ENCODE results near the gene WNT7A.

WNT7A gene

DNA sequence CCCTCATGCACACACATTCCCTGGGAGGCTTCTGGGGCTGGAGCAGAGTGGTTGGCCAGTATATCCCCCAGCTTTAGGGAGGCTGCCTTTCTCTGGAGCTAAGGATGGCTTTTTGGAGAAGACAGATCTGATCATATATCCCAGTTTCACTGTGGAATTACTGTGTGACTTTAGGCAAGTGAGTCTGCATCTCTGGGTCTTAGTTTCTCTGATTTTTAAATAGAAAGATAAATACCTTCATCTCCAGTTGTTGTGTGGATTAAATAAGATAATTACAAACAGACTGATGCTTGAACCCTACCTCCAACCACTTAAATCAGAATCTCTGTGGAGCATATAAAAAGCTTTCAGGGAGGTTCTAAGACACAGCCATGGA lies 11.1 kb upstream of the WNT7A start:
- Histone ChIP-seq H3K4me2 (ENCODE audit: low read depth, low read length) (no peak overlapping the region), H2AFZ (ENCODE audit: low read length) (no peak overlapping the region; the same call in 1 of the 2 replicates), H3K4me1 (ENCODE audit: low read length) (no peaks in the 10 kb centered on the region), H3K9me3 (replicated peaks; ENCODE audit: insufficient read depth, low read length) (no peaks in the 10 kb centered on the region), H3K79me2 (ENCODE audit: low read length) (no peaks in the 10 kb centered on the region), H3K36me3 (replicated peaks; ENCODE audit: insufficient read depth, low read length) (no peaks in the 10 kb centered on the region), H3K9me2 (replicated peaks; ENCODE audit: insufficient read depth, low read length) (no peaks in the 10 kb centered on the region), H3K4me3 (ENCODE audit: low read length) (no peak overlapping the region), H3K27me3 (replicated peaks; ENCODE audit: insufficient read depth, low read length) (peaks cover 38% of the 10 kb centered on the region), H4K20me1 (ENCODE audit: insufficient read depth, low read length) (no peaks in the 10 kb centered on the region), H3F3A (ENCODE audit: insufficient read depth, low read length) (peaks cover 1% of the 10 kb centered on the region; the same call in 1 of the 2 replicates), H3K9ac (ENCODE audit: low read length) (no peak overlapping the region), H3K27ac (ENCODE audit: low read length) (no peak overlapping the region)
- DNase-seq = no peak
- TF ChIP-seq EZH2phosphoT487 (IDR thresholded peaks at IDR 0.05; ENCODE audit: low read length) = no peak

DNA sequence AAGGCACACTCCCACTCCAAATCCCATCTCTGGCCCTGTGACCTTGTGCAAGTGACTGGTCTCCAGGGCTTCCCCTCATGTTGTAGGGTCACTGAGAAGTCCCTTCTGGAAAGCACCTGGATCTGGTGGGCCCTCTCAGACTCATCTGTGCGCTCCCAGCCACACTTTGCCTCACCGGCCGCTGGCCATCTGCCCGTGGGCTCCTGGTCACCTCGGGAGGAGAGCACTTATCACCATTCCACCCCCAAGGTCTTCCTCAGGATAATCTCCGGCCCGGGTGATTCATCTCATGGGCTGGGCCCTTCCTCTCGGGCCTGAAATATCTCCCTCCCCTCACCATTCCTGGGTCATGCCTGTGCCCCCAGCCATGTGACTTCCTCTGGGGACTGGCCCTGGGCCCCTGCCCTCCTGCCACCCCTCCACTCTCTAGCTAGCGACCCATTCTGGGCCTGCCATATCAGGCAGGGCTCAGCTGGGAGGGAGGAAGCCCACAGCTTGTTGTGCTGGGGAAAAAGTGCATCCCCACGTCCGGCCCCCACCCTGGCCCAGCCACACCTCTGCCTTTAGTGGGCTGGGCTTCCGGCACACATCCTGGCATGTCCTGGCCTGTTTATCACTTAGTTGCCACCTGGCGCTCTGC lies 10.6 kb upstream of the WNT7A start:
- no peak for TF ChIP-seq EZH2 (optimal IDR thresholded peaks at IDR 0.05; ENCODE audit: low read depth, low read length)
- no peak for TF ChIP-seq EZH2phosphoT487 (IDR thresholded peaks at IDR 0.05; ENCODE audit: low read length)
- TF ChIP-seq, protein P1, sequence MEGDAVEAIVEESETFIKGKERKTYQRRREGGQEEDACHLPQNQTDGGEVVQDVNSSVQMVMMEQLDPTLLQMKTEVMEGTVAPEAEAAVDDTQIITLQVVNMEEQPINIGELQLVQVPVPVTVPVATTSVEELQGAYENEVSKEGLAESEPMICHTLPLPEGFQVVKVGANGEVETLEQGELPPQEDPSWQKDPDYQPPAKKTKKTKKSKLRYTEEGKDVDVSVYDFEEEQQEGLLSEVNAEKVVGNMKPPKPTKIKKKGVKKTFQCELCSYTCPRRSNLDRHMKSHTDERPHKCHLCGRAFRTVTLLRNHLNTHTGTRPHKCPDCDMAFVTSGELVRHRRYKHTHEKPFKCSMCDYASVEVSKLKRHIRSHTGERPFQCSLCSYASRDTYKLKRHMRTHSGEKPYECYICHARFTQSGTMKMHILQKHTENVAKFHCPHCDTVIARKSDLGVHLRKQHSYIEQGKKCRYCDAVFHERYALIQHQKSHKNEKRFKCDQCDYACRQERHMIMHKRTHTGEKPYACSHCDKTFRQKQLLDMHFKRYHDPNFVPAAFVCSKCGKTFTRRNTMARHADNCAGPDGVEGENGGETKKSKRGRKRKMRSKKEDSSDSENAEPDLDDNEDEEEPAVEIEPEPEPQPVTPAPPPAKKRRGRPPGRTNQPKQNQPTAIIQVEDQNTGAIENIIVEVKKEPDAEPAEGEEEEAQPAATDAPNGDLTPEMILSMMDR (IDR thresholded peaks at IDR 0.05; ENCODE audit: low read length) = no peak
- Histone ChIP-seq H3K4me3 (ENCODE audit: low read length) (no peak overlapping the region), H2AFZ (ENCODE audit: low read length) (no peak overlapping the region; the same call in 1 of the 2 replicates), H3K4me1 (ENCODE audit: low read length) (no peaks in the 10 kb centered on the region), H4K20me1 (ENCODE audit: insufficient read depth, low read length) (no peaks in the 10 kb centered on the region), H3K9ac (ENCODE audit: low read length) (no peak overlapping the region), H3K9me3 (replicated peaks; ENCODE audit: insufficient read depth, low read length) (no peaks in the 10 kb centered on the region), H3K27ac (ENCODE audit: low read length) (no peak overlapping the region), H3K79me2 (ENCODE audit: low read length) (no peaks in the 10 kb centered on the region), H3F3A (ENCODE audit: insufficient read depth, low read length) (no peaks in the 10 kb centered on the region; the same call in 1 of the 2 replicates), H3K4me2 (ENCODE audit: low read depth, low read length) (no peak overlapping the region), H3K9me2 (replicated peaks; ENCODE audit: insufficient read depth, low read length) (no peaks in the 10 kb centered on the region), H3K27me3 (replicated peaks; ENCODE audit: insufficient read depth, low read length) (peaks cover 43% of the 10 kb centered on the region), H3K36me3 (replicated peaks; ENCODE audit: insufficient read depth, low read length) (no peaks in the 10 kb centered on the region)
- no peak for DNase-seq

DNA sequence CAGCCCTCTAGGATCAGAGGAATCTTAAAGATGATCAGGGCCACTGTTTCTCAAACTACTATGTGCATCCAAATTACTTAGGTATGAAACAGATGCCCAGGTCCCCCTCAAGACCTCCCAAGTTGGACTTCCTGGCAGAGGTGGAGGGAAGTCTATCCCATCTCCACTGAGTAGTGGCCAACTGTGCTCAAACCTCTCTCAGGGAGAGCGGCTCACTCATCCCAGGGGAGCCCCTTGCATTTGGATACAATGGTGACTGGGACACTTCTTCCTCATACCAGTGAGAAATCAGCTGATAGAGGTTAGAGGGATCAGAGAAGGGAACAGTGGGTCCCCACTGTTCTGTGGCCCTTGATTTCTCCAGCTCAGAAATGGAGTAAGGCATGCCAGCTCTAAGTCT lies 8.7 kb upstream of the WNT7A start:
- Histone ChIP-seq H3K79me2 (ENCODE audit: low read length) (no peaks in the 10 kb centered on the region), H4K20me1 (ENCODE audit: insufficient read depth, low read length) (no peaks in the 10 kb centered on the region), H3K4me3 (ENCODE audit: low read length) (no peak overlapping the region), H3K9me2 (replicated peaks; ENCODE audit: insufficient read depth, low read length) (no peaks in the 10 kb centered on the region), H3F3A (ENCODE audit: insufficient read depth, low read length) (no peaks in the 10 kb centered on the region; the same call in 1 of the 2 replicates), H3K27ac (ENCODE audit: low read length) (no peak overlapping the region), H3K4me1 (ENCODE audit: low read length) (no peaks in the 10 kb centered on the region), H3K9ac (ENCODE audit: low read length) (no peak overlapping the region), H3K9me3 (replicated peaks; ENCODE audit: insufficient read depth, low read length) (no peaks in the 10 kb centered on the region), H3K36me3 (replicated peaks; ENCODE audit: insufficient read depth, low read length) (no peaks in the 10 kb centered on the region), H3K27me3 (replicated peaks; ENCODE audit: insufficient read depth, low read length) (peaks cover 29% of the 10 kb centered on the region), H3K4me2 (ENCODE audit: low read depth, low read length) (no peak overlapping the region), H2AFZ (ENCODE audit: low read length) (no peak overlapping the region)
- TF ChIP-seq, protein P1 (IDR thresholded peaks at IDR 0.05; ENCODE audit: low read length) = no peak
- TF ChIP-seq EZH2 (optimal IDR thresholded peaks at IDR 0.05; ENCODE audit: low read depth, low read length) = no peak
- no peak for TF ChIP-seq EZH2phosphoT487 (IDR thresholded peaks at IDR 0.05; ENCODE audit: low read length)
- DNase-seq = no peak
